Measurements from ENCODE around the gene RUVBL1.

Gene RUVBL1

GRCh38 chr3:128123538-128124368 lies at the start of gene RUVBL1:
Gene RUVBL1, minus strand, starts transcription at chr3:128123812. Its CDS starts 88 bp downstream, at chr3:128123724.
- Histone ChIP-seq H3K27ac (peak within 1 kb of the TSS; percentile 53 to 94 (median 87); a peak in 21 of 22 replicates), H3K27me3 (no peaks in the 10 kb centered on the region), H3K4me1 (peaks cover 8 to 22% (median 13%) of the 10 kb centered on the region in 10 experiments), H3K36me3 (peaks cover under 1 to 34% (median 12%) of the 10 kb centered on the region in 11 experiments; a peak in 19 of 22 replicates), H4K20me1 (peaks cover 0 to under 1% (median 0%) of the 10 kb centered on the region in 11 experiments; a peak in 1 of 22 replicates), H3K4me3 (peak within 1 kb of the TSS; percentile 75 to 98 (median 93)), H3K9ac (peak within 1 kb of the TSS; percentile 84 to 96 (median 89)), H3K4me2 (peak within 1 kb of the TSS; percentile 82 to 99 (median 88)), H3K9me3 (replicated peaks in 1 of 11) (no peaks in the 10 kb centered on the region)
- TF ChIP-seq Cebpa-rat (IDR thresholded peaks at IDR 0.05), result peak in 5 of 11 experiments; percentile 23 to 67 (median 39); a peak in 7 of 22 replicates

GRCh38 chr3:128173200-128173599 lies 49.6 kb upstream of the RUVBL1 start:
- Histone ChIP-seq H3K9me3 (replicated peaks in 1 of 11) (no peaks in the 10 kb centered on the region), H3K4me3 (no peak overlapping the region), H3K4me1 (peaks cover 19 to 43% (median 34%) of the 10 kb centered on the region in 10 experiments), H4K20me1 (peaks cover 0 to 93% (median 58%) of the 10 kb centered on the region in 11 experiments; a peak in 20 of 22 replicates), H3K27me3 (no peaks in the 10 kb centered on the region), H3K9ac (no peak overlapping the region), H3K27ac (no peak overlapping the region), H3K36me3 (no peaks in the 10 kb centered on the region), H3K4me2 (no peak overlapping the region)
- TF ChIP-seq Cebpa-rat (IDR thresholded peaks at IDR 0.05), result no peak

- H3K9me3 ChIP-seq (replicated peaks in 1 of 11), result no peaks in the 10 kb centered on the region
- no peak overlapping the region for H3K4me3 ChIP-seq
- no peak overlapping the region; a peak in 1 of 22 replicates for H3K4me2 ChIP-seq
- TF ChIP-seq Cebpa-rat (IDR thresholded peaks at IDR 0.05), result no peak
- no peak overlapping the region for H3K27ac ChIP-seq
- H3K4me1 ChIP-seq, result peaks cover 20 to 43% (median 38%) of the 10 kb centered on the region in 10 experiments
- peaks cover 0 to 13% (median 0%) of the 10 kb centered on the region in 11 experiments; a peak in 2 of 22 replicates for H3K36me3 ChIP-seq
- peaks cover 0 to 85% (median 60%) of the 10 kb centered on the region in 11 experiments; a peak in 20 of 22 replicates for H4K20me1 ChIP-seq
- H3K9ac ChIP-seq, result no peak overlapping the region
- no peaks in the 10 kb centered on the region for H3K27me3 ChIP-seq
Observed at GRCh38 chr3:128170866-128171516, 47.4 kb upstream of the RUVBL1 start.

- Histone ChIP-seq H3K9me3 (replicated peaks in 1 of 11) (no peaks in the 10 kb centered on the region), H3K9ac (no peak overlapping the region), H3K36me3 (peaks cover 0 to 13% (median 0%) of the 10 kb centered on the region in 11 experiments; a peak in 4 of 22 replicates), H3K4me1 (peaks cover 5 to 23% (median 17%) of the 10 kb centered on the region in 10 experiments; a peak in 16 of 20 replicates), H4K20me1 (peaks cover 0 to 76% (median 43%) of the 10 kb centered on the region in 11 experiments; a peak in 18 of 22 replicates), H3K27me3 (no peaks in the 10 kb centered on the region), H3K27ac (no peak overlapping the region), H3K4me3 (no peak overlapping the region), H3K4me2 (peak overlapping the region in 6 of 11 experiments; percentile 10 to 45 (median 33); a peak in 10 of 22 replicates)
- TF ChIP-seq Cebpa-rat (IDR thresholded peaks at IDR 0.05), result no peak
Observed at GRCh38 chr3:128168836-128169235, 45.2 kb upstream of the RUVBL1 start.

GRCh38 chr3:128167973-128168674 lies 44.5 kb upstream of the RUVBL1 start:
- Histone ChIP-seq H4K20me1 (peaks cover 0 to 72% (median 36%) of the 10 kb centered on the region in 11 experiments; a peak in 18 of 22 replicates), H3K9me3 (replicated peaks in 1 of 11) (no peaks in the 10 kb centered on the region), H3K27ac (no peak overlapping the region), H3K9ac (peak overlapping the region in 1 of 11 experiments; percentile 26; a peak in 1 of 22 replicates), H3K4me1 (peaks cover 5 to 19% (median 15%) of the 10 kb centered on the region in 10 experiments; a peak in 15 of 20 replicates), H3K4me3 (no peak overlapping the region), H3K27me3 (no peaks in the 10 kb centered on the region), H3K36me3 (peaks cover 0 to 14% (median 0%) of the 10 kb centered on the region in 11 experiments; a peak in 5 of 22 replicates), H3K4me2 (peak overlapping the region in 7 of 11 experiments; percentile 0 to 45 (median 27); a peak in 10 of 22 replicates)
- TF ChIP-seq Cebpa-rat (IDR thresholded peaks at IDR 0.05), result no peak

- Histone ChIP-seq H3K9me3 (replicated peaks in 1 of 11) (no peaks in the 10 kb centered on the region), H4K20me1 (peaks cover 0 to 67% (median 35%) of the 10 kb centered on the region in 11 experiments; a peak in 18 of 22 replicates), H3K27me3 (no peaks in the 10 kb centered on the region), H3K27ac (no peak overlapping the region), H3K4me3 (no peak overlapping the region), H3K36me3 (peaks cover 0 to 19% (median 0%) of the 10 kb centered on the region in 11 experiments; a peak in 5 of 22 replicates), H3K4me1 (peaks cover 5 to 19% (median 15%) of the 10 kb centered on the region in 10 experiments; a peak in 15 of 20 replicates), H3K9ac (no peak overlapping the region), H3K4me2 (peak overlapping the region in 2 of 11 experiments; percentile 11 to 45; a peak in 2 of 22 replicates)
- no peak for TF ChIP-seq Cebpa-rat (IDR thresholded peaks at IDR 0.05)
Observed at GRCh38 chr3:128167646-128167972, 44.0 kb upstream of the RUVBL1 start.

GRCh38 chr3:128166971-128167453 lies 43.4 kb upstream of the RUVBL1 start:
- Histone ChIP-seq H4K20me1 (peaks cover 0 to 61% (median 35%) of the 10 kb centered on the region in 11 experiments; a peak in 18 of 22 replicates), H3K4me3 (no peak overlapping the region), H3K36me3 (peaks cover 0 to 24% (median 5%) of the 10 kb centered on the region in 11 experiments; a peak in 5 of 22 replicates), H3K27ac (no peak overlapping the region), H3K9me3 (replicated peaks in 1 of 11) (no peaks in the 10 kb centered on the region), H3K4me2 (no peak overlapping the region), H3K9ac (no peak overlapping the region), H3K4me1 (peaks cover 5 to 19% (median 15%) of the 10 kb centered on the region in 10 experiments; a peak in 15 of 20 replicates), H3K27me3 (no peaks in the 10 kb centered on the region)
- TF ChIP-seq Cebpa-rat (IDR thresholded peaks at IDR 0.05), result no peak

- Histone ChIP-seq H4K20me1 (peaks cover 0 to 51% (median 26%) of the 10 kb centered on the region in 11 experiments; a peak in 17 of 22 replicates), H3K27ac (no peak overlapping the region), H3K4me3 (no peak overlapping the region), H3K9me3 (replicated peaks in 1 of 11) (0 out of 22 replicates have a peak, but pooled peaks cover 0 to 2% (median 0%) of the 10 kb centered on the region in 11 experiments), H3K36me3 (peaks cover 0 to 50% (median 13%) of the 10 kb centered on the region in 11 experiments; a peak in 18 of 22 replicates), H3K27me3 (no peaks in the 10 kb centered on the region), H3K4me1 (peaks cover 2 to 9% (median 6%) of the 10 kb centered on the region in 10 experiments; a peak in 15 of 20 replicates), H3K4me2 (no peak overlapping the region), H3K9ac (no peak overlapping the region)
- TF ChIP-seq Cebpa-rat (IDR thresholded peaks at IDR 0.05), result no peak
Observed at GRCh38 chr3:128163432-128163831, 39.8 kb upstream of the RUVBL1 start.

Data from BLaER1 treated with 17β-estradiol and CSF1 and Interleukin-3, amounts not matched to agents 10 nM and 100 nM (cell line).